ENCODE results near the gene AIP. TPM values are rescaled to one million over a fixed set of nuclear protein-coding genes. Genes with fewer than 3 reads are reported as not detected.

AIP gene
- total RNA-seq: 100 to 1,000 TPM; 172 to 184 TPM

DNA sequence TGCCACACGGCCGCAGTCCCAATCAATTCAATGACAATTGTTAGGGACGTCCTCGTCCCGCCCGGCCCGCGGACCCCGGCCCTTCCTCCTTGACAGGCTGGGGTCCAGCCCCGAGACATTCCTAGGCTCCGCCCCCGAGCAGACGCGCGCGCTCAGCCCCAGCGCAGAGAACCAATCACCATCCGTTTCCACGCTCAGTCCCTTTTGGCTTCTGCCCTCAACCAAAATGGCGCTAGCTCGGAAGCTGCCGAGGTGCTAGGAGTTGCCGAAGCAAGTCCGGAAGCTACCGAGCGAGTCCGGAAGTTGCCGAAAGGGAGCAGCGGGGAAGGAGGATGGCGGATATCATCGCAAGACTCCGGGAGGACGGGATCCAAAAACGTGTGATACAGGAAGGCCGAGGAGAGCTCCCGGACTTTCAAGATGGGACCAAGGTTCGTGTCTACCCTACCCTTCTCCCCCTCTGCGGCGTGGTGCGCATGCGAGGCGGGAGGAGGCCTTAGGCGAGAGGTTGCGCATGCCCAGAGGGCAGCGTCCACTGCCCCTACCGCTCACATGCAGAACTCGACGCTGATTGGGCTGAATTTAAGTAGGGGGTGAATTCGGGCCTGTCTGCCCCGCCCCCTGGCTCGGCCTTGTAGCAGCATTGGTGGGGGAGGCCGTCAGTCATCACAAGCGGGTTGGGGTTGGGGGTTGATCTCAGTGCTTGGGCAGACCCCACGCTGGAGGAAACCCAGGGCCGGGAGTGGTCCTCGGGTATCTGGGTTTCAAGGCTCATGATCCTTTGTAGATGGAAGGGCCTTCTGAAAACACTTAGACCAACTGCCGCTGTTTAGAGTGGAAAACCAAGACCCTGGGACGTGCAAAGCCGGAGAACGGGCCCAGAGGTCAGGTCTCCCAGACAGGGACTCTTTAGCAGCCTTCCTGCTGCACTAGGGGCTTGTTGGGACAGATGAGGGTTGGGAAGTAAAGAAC is at the start of gene AIP:
TSS of gene AIP (plus strand) at position 200 of the 972 bp plus-strand sequence. CDS start at position 333, 133 bp downstream.
- Mint-ChIP-seq H3K27ac (peak within 1 kb of the TSS; percentile 98), H3K4me3 (peak within 1 kb of the TSS; percentile 87 to 96), H3K9me3 (peaks cover 1 to 2% of the 10 kb centered on the region in 2 donors), H3K4me1 (ENCODE audit: low read depth) (peaks cover 59% of the 10 kb centered on the region), H3K36me3 (ENCODE audit: insufficient read depth in 2 of 2) (peaks cover 5 to 13% of the 10 kb centered on the region in 2 donors), H3K27me3 (ENCODE audit: low read depth) (no peaks in the 10 kb centered on the region)
- DNase-seq (peak; percentile 97 to 99), ATAC-seq (replicated peaks in 1 of 2) (peak; percentile 62 to 64)

DNA sequence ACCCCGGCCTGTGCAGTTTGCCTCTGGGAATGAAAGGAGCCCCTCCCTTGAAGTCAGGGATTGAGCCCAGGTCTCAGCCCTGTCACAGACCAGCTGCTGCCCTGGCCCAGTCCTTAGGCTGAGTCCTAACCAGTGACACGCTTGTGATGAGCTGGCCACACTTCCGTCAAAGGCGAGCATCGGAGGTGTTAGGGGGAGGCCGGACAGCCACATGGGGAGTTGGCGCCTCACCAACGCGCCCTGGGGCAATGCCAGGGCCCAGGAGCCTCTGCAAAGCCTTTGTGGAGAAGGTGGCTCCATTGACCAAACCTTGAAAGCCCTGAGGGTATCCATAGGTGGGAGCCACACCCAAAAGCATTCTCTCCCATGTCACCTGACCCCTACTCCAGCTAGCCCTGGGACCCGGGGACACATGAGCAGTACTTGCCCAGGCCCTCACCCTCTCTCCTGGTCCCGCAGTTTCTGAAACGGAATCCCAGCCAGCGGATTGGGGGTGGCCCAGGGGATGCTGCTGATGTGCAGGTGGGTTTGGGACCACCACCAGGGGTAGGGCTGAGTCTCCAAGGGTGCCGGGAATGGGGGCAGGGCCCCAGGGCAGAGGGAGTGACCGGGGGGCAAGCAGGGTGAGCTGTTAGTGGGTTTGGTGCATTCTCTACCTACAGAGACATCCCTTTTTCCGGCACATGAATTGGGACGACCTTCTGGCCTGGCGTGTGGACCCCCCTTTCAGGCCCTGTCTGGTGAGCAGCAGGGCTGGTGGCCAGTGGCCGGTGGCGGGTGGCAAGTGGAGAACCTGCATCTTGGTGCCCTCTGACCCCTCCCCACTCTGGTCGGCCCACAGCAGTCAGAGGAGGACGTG is 49.1 kb upstream of the AIP start:
- Mint-ChIP-seq H3K36me3 (ENCODE audit: insufficient read depth in 2 of 2) (peaks cover 8 to 21% of the 10 kb centered on the region in 2 donors), H3K9me3 (no peaks in the 10 kb centered on the region), H3K27me3 (ENCODE audit: low read depth) (no peaks in the 10 kb centered on the region), H3K27ac (peak overlapping the region; percentile 82), H3K4me1 (ENCODE audit: low read depth) (peaks cover 64% of the 10 kb centered on the region), H3K4me3 (peak overlapping the region; percentile 62 to 97)
- ATAC-seq (replicated peaks in 1 of 2): no peak
- no peak for DNase-seq

DNA sequence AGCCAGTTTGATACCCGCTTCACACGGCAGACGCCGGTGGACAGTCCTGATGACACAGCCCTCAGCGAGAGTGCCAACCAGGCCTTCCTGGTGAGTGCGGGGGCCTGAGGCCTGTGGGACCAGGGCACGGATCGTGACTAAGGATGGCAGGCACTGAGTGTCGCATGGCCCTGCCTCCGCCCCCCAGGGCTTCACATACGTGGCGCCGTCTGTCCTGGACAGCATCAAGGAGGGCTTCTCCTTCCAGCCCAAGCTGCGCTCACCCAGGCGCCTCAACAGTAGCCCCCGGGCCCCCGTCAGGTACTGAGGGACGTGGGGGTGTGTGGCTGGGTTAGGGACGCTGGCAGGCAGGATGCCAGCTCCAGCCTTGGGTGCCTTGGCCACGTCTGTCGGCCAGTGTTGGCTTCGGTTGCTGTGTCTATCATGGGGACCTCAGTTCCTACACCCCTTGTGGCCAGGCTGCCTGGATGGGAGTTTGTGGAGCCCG is 48.4 kb upstream of the AIP start:
- Mint-ChIP-seq H3K4me1 (ENCODE audit: low read depth) (peaks cover 68% of the 10 kb centered on the region), H3K4me3 (peak overlapping the region; percentile 62 to 97), H3K27ac (peak overlapping the region; percentile 61), H3K9me3 (no peaks in the 10 kb centered on the region), H3K36me3 (ENCODE audit: insufficient read depth in 2 of 2) (peaks cover 8 to 23% of the 10 kb centered on the region in 2 donors), H3K27me3 (ENCODE audit: low read depth) (no peaks in the 10 kb centered on the region)
- ATAC-seq (replicated peaks in 1 of 2) (no peak), DNase-seq (no peak)

DNA sequence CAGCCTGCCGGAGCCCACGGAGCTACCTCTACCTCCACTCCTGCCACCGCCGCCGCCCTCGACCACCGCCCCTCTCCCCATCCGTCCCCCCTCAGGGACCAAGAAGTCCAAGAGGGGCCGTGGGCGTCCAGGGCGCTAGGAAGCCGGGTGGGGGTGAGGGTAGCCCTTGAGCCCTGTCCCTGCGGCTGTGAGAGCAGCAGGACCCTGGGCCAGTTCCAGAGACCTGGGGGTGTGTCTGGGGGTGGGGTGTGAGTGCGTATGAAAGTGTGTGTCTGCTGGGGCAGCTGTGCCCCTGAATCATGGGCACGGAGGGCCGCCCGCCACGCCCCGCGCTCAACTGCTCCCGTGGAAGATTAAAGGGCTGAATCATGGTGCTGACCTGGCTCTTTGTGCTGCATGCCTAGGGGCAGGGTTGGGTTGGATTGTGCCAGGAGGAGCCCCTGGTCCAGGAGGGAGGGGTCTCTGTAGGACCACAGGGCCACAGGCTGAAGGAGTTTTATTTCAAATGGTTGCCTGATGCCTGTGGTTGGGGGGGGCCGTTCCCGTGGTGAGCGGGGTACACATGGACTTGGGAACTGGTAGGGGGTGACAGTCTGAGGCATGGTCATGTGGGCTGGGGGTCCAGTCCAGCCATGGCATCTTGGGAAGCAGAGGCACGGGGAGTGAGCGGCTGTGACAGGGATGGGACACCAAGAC is 47.6 kb upstream of the AIP start:
- Mint-ChIP-seq H3K27me3 (ENCODE audit: low read depth) (no peaks in the 10 kb centered on the region), H3K4me3 (peak overlapping the region; percentile 91 to 97), H3K9me3 (no peaks in the 10 kb centered on the region), H3K36me3 (ENCODE audit: insufficient read depth in 2 of 2) (peaks cover 10 to 24% of the 10 kb centered on the region in 2 donors), H3K4me1 (ENCODE audit: low read depth) (peaks cover 71% of the 10 kb centered on the region), H3K27ac (peak overlapping the region; percentile 91)
- no peak for ATAC-seq (replicated peaks in 1 of 2)
- DNase-seq: no peak

DNA sequence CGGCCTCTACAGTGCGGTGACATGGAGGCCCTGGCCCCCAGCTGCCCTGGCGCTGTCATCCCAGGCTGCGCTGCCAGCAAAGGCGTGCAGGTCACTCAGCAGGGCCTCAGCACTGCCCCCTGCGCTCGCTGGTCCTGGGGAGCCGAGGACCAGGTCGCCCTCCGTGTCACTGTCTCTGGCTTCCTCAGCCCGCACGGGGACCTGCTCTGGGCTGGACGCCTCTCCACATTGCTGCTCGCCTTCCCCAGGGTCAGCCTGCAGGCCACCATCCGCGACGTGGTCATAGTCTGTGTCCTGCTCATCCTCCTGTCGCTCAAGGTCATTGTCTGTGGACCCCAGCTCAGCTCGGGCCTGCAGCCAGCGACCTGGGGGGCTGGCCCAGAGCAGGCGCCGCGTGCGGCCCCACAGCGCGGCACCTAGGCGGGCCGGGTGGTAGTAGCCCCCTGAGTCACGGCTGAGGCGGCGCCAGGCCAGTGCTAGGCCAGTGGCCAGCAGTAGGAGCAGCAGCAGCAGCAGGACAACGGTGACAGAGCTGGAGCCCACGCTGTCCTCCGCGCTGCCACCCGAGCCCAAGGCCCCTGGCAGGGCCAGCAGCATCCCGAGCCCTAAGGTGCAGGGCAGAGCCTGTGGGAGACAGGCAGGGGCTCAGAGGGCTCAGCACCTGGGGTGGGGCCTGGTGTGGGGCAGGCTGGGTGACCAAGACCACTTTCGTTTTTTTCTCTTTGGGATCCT is 46.9 kb upstream of the AIP start:
- DNase-seq: no peak
- Mint-ChIP-seq H3K4me3 (peak overlapping the region; percentile 91 to 97), H3K27ac (peak overlapping the region; percentile 81), H3K9me3 (no peaks in the 10 kb centered on the region), H3K27me3 (ENCODE audit: low read depth) (no peaks in the 10 kb centered on the region), H3K4me1 (ENCODE audit: low read depth) (peaks cover 71% of the 10 kb centered on the region), H3K36me3 (ENCODE audit: insufficient read depth in 2 of 2) (peaks cover 10 to 24% of the 10 kb centered on the region in 2 donors)
- peak in 1 of 2 donors; percentile 0 for ATAC-seq (replicated peaks in 1 of 2)

DNA sequence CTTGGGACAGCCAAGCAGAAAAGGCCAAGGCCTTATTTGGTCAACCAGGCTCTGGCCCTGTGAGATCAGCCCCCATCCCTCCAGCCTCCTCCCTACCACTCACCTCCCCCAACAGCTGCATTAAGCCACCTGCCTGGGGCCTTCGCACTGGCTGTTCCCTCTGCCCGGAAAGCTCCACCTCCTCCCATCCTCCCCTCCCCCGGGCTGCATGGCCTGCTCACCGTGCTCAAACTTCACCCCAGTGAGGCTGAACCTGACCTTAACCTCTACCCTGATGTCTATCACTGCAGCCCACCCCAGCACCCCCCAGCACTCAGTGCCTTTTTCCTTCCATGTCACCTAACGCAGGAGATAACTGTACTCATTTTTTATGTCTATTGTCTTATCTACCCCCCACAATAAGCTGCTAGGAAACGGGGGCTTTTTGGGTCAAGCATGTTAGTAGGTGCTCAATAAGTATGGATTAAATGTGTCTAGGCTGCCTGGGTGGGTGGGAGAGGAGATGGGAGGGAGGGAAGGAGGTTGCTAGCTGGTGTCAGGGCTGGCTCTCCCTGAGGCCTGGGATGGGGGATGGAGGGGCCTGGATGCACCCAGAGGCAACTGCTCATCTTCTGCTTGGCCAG is 46.3 kb upstream of the AIP start:
- Mint-ChIP-seq H3K4me3 (peak overlapping the region; percentile 91 to 97), H3K27ac (peak overlapping the region; percentile 20), H3K4me1 (ENCODE audit: low read depth) (peaks cover 66% of the 10 kb centered on the region), H3K9me3 (no peaks in the 10 kb centered on the region), H3K36me3 (ENCODE audit: insufficient read depth in 2 of 2) (peaks cover 10 to 24% of the 10 kb centered on the region in 2 donors), H3K27me3 (ENCODE audit: low read depth) (no peaks in the 10 kb centered on the region)
- ATAC-seq (replicated peaks in 1 of 2): peak; percentile 31 to 38
- peak; percentile 76 to 80 for DNase-seq

DNA sequence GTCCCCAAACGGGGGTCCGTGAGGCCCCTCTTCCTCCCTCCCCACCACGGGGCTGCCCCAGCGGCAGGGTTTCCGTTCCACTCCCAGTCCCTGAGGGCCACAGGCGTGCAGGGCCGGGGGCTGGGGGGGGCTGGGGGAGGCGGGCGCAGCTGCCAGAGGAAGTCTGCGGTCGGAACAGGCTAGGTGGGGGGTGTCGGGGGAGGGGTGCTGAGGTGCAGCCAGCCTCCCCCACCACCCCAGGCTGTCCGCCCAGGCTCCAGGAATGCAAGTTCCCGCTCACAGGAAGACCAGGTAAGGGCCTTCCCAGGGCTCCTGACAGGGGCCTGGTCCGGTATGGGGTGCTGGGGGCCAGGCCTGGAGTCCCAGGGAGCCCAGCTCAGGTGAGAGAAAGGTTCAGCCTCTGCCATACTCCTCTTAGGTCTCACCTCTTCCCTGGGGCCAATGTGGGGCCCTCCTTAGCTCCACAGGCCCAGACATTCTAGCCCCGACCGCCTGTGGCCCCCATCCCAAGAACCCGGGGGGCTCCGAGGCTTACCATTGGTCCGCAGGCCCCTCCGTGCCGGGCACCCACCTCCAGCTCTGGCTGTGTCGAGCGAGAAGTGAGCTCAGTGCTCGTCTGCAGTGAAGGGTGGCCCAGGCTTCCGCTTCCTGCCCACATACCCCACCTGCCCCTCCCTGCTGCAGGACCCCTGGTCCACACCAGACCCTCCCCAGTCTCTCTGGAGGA is 45.6 kb upstream of the AIP start, which contains the start of gene PTPRCAP:
TSS of gene PTPRCAP (minus strand) at position 601 of the 727 bp plus-strand sequence. CDS start at position 538, 63 bp downstream.
- Mint-ChIP-seq H3K9me3 (no peaks in the 10 kb centered on the region), H3K27ac (peak within 1 kb of the TSS; percentile 89), H3K36me3 (ENCODE audit: insufficient read depth in 2 of 2) (peaks cover 10 to 18% of the 10 kb centered on the region in 2 donors), H3K4me3 (peak within 1 kb of the TSS; percentile 91 to 97), H3K27me3 (ENCODE audit: low read depth) (no peaks in the 10 kb centered on the region), H3K4me1 (ENCODE audit: low read depth) (peaks cover 65% of the 10 kb centered on the region)
- DNase-seq (peak; percentile 64 to 70), ATAC-seq (replicated peaks in 1 of 2) (peak; percentile 29 to 41)

DNA sequence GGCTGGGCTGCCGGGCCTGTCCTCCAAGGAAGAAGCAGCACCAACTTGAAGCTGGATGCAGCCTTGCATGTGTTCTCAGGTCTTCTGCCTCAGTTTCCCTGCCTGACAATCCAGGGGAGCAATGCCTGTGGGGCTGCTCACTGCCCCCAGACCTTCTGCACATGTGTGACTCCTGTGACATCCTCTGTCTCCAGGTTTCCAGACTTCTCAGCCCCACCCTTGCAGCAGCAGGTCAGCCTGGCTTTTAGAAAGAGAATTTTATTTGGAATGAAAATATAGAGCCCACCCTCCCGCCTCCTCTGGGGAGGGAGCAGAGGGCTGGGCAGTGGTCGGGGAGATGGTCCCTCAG is 45.0 kb upstream of the AIP start:
- Mint-ChIP-seq H3K36me3 (ENCODE audit: insufficient read depth in 2 of 2) (peaks cover 10 to 18% of the 10 kb centered on the region in 2 donors), H3K4me3 (peak overlapping the region; percentile 91 to 97), H3K27ac (peak overlapping the region; percentile 89), H3K9me3 (no peaks in the 10 kb centered on the region), H3K27me3 (ENCODE audit: low read depth) (no peaks in the 10 kb centered on the region), H3K4me1 (ENCODE audit: low read depth) (peaks cover 63% of the 10 kb centered on the region)
- no peak for DNase-seq
- no peak for ATAC-seq (replicated peaks in 1 of 2)

DNA sequence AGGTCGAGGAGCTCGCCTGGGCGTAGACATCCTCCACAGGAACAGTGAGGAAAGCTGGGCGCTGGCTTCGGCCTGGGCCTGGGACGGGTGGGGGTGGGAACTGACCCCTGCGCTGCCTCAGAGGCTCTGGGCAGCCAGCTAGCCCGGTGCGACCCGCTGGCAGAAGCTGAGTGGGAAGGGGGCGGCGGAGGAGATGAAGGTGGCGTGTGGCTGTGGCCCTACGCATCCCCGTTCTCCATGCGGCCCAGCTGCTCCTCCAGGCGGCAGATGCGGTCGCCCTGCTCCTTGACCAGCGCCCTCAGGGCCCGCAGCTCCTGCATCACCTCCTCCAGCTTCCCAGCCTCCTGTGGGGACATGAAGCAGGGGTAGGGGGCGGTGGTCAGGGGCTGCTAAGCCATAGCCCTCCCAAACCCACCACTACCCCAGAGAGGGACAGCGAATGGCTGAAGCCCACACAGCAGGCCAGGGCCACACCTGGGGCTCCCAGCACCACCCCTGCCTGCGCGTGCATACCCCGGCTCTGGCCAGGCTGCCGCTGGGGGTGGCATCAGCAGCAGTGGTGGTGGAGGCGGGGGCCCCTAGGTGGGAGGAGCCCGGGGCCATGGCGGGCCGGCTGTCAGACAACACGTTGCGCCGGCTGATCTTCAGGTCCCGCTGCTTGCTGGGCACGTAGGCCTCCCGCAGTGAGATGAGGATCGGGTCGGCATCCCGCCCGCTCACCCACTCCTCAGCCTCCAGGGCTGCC is 44.5 kb upstream of the AIP start:
- Mint-ChIP-seq H3K9me3 (no peaks in the 10 kb centered on the region), H3K27me3 (ENCODE audit: low read depth) (no peaks in the 10 kb centered on the region), H3K36me3 (ENCODE audit: insufficient read depth in 2 of 2) (peaks cover 10 to 18% of the 10 kb centered on the region in 2 donors), H3K4me3 (peak overlapping the region; percentile 91 to 97), H3K27ac (peak overlapping the region; percentile 89), H3K4me1 (ENCODE audit: low read depth) (peaks cover 60% of the 10 kb centered on the region)
- DNase-seq (peak; percentile 89 to 92), ATAC-seq (replicated peaks in 1 of 2) (peak; percentile 70 to 78)

DNA sequence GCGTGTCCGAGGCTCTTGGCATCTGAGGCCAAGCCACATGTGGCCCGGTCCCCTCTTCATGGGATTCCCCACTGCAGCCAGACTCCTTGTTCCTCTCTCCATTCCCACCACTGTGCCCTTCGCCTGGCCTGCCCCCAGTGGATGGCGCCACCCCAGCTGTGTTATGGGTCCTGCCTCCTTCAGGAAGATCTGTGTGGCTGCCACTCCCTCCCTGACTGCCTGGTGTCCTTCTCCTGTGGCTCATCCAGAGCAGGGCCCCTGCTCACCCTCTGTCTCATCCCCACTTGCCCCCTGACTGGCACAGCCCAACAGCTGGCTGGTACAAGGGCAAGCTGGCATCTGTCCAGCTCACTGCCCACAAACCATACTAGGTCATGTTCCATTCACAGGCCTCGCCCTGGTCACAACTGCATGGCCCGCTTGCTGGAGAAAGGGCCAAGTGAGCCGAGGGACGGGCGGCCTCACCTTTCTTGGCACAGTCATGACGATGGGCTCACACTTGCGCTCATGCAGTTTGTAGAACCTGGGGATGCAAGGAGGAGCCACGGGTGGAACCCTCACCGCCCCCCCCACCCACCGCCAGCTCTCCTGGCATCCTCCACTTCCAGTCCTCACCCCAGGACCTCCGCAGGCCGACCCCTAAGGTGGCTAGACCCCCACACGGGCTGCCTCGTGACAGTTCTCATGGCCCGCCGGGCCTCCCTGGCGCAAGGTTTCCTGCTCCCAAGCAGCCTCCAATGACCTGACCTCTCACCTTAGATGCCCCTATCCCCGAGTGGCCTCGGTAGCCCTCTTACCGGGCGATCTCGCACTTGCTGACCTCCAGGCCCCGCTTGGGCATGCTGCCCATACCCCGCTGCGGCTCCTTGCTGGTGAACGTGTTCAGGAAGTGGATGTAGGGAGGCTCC is 43.3 kb upstream of the AIP start:
- Mint-ChIP-seq H3K36me3 (ENCODE audit: insufficient read depth in 2 of 2) (peaks cover 10 to 16% of the 10 kb centered on the region in 2 donors), H3K4me3 (peak overlapping the region; percentile 91 to 97), H3K27me3 (ENCODE audit: low read depth) (no peaks in the 10 kb centered on the region), H3K27ac (peak overlapping the region; percentile 92), H3K9me3 (no peaks in the 10 kb centered on the region), H3K4me1 (ENCODE audit: low read depth) (peaks cover 59% of the 10 kb centered on the region)
- no peak for DNase-seq
- peak; percentile 3 to 4 for ATAC-seq (replicated peaks in 1 of 2)
